H9 (cell line): ENCODE measurements around the gene EYA4. TPM values are rescaled to one million over a fixed set of nuclear protein-coding genes. Genes with fewer than 3 reads are reported as not detected.

ENCODE experiments used
- DNase-seq: peaks from one replicate; pipeline ENCODE4 v3.0.0-alpha.2; 2017
- H2AFZ ChIP-seq: one replicate; pipeline ENCODE4 v1.6.1; 2013; ENCODE audit warnings: mild to moderate bottlenecking, low read length, control low read depth, moderate library complexity
- H2AK5ac ChIP-seq: 2 replicates; pipeline ENCODE4 v1.6.1; 2013; ENCODE audit warnings: low read length, control low read depth, mixed read lengths; ENCODE audit not compliant: insufficient read length
- H2BK120ac ChIP-seq: one replicate; pipeline ENCODE4 v1.6.1; 2013; ENCODE audit warnings: low read depth, mild to moderate bottlenecking, low read length, control low read depth, inconsistent platforms; ENCODE audit not compliant: poor library complexity, severe bottlenecking
- H2BK12ac ChIP-seq: 2 replicates; pipeline ENCODE4 v1.6.1; 2013; ENCODE audit warnings: low read length, control low read depth, mixed read lengths, low read depth; ENCODE audit not compliant: insufficient read length
- H2BK15ac ChIP-seq: 2 replicates; pipeline ENCODE4 v1.6.1; 2013; ENCODE audit warnings: low read depth, low read length, control low read depth
- H2BK20ac ChIP-seq: one replicate; pipeline ENCODE4 v1.6.1; 2013; ENCODE audit warnings: low read depth, mild to moderate bottlenecking, low read length, control low read depth, inconsistent platforms; ENCODE audit not compliant: poor library complexity, severe bottlenecking
- H2BK5ac ChIP-seq: 2 replicates; pipeline ENCODE4 v1.6.1; 2013; ENCODE audit warnings: low read length, control low read depth, mixed read lengths; ENCODE audit not compliant: insufficient read length
- H3K14ac ChIP-seq: 2 replicates; pipeline ENCODE4 v1.6.1; 2013; ENCODE audit warnings: low read length, control low read depth; ENCODE audit not compliant: insufficient read depth
- H3K18ac ChIP-seq: 2 replicates; pipeline ENCODE4 v1.6.1; 2013; ENCODE audit warnings: low read depth, mild to moderate bottlenecking, mixed read lengths, low read length, control low read depth; ENCODE audit not compliant: insufficient read length
- H3K23ac ChIP-seq: 2 replicates; pipeline ENCODE4 v1.6.1; 2013; ENCODE audit warnings: low read length, control low read depth, mixed read lengths, low read depth; ENCODE audit not compliant: insufficient read length
- H3K23me2 ChIP-seq: 2 replicates; pipeline ENCODE4 v1.6.1; 2013; ENCODE audit warnings: low read depth, mild to moderate bottlenecking, mixed read lengths, low read length, control low read depth; ENCODE audit not compliant: insufficient read length, poor library complexity, severe bottlenecking
- H3K27ac ChIP-seq: 2 replicates; pipeline ENCODE4 v1.5.1; 2013; ENCODE audit warnings: low read length, control low read depth, mixed read lengths, low read depth; ENCODE audit not compliant: insufficient read length
- H3K27me3 ChIP-seq: 2 replicates; pipeline ENCODE4 v1.6.1; 2013; ENCODE audit warnings: low read length, control low read depth, inconsistent platforms; ENCODE audit not compliant: insufficient read depth
- H3K4ac ChIP-seq: 2 replicates; pipeline ENCODE4 v1.6.1; 2013; ENCODE audit warnings: low read depth, mild to moderate bottlenecking, control low read depth, inconsistent platforms, low read length, moderate library complexity
- H3K4me1 ChIP-seq: 2 replicates; pipeline ENCODE4 v1.6.1; 2013; ENCODE audit warnings: low read length, control low read depth, inconsistent platforms; ENCODE audit not compliant: insufficient read depth
- H3K4me2 ChIP-seq: 2 replicates; pipeline ENCODE4 v1.6.1; 2013; ENCODE audit warnings: low read length, control low read depth, mixed read lengths; ENCODE audit not compliant: insufficient read length, insufficient read depth
- H3K56ac ChIP-seq: 2 replicates; pipeline ENCODE4 v1.6.1; 2013; ENCODE audit warnings: low read depth, mild to moderate bottlenecking, mixed read lengths, low read length, control low read depth; ENCODE audit not compliant: insufficient read length
- H3K79me1 ChIP-seq: 2 replicates; pipeline ENCODE4 v1.6.1; 2013; ENCODE audit warnings: low read depth, mild to moderate bottlenecking, moderate library complexity, low read length, control low read depth, inconsistent platforms; ENCODE audit not compliant: insufficient read depth, poor library complexity, severe bottlenecking
- H3K79me2 ChIP-seq: 2 replicates; pipeline ENCODE4 v1.6.1; 2013; ENCODE audit warnings: low read length, control low read depth, inconsistent platforms; ENCODE audit not compliant: insufficient read depth
- H3K9ac ChIP-seq: 2 replicates; pipeline ENCODE4 v1.6.1; 2013; ENCODE audit warnings: low read length, control low read depth, mixed read lengths; ENCODE audit not compliant: insufficient read length; ENCODE audit errors: extremely low read depth
- H3K9me3 ChIP-seq: one replicate; pipeline ENCODE4 v1.6.1; 2013; ENCODE audit warnings: low read depth, low read length, inconsistent platforms; ENCODE audit not compliant: control insufficient read depth
- H3T11ph ChIP-seq: one replicate; pipeline ENCODE4 v1.6.1; 2013; ENCODE audit warnings: mild to moderate bottlenecking, low read length, control low read depth, inconsistent platforms
- H4K20me1 ChIP-seq: one replicate; pipeline ENCODE4 v1.6.1; 2013; ENCODE audit not compliant: control insufficient read depth, insufficient read length, insufficient read depth
- H4K5ac ChIP-seq: 2 replicates; pipeline ENCODE4 v1.6.1; 2013; ENCODE audit warnings: low read depth, mild to moderate bottlenecking, mixed read lengths, low read length, control low read depth; ENCODE audit not compliant: insufficient read length
- H4K8ac ChIP-seq: replicated peaks from 2 replicates; pipeline ENCODE4 v1.6.1; 2013; ENCODE audit warnings: low read length, control low read depth, mixed read lengths, low read depth; ENCODE audit not compliant: insufficient read length
- H4K91ac ChIP-seq: 2 replicates; pipeline ENCODE4 v1.6.1; 2013; ENCODE audit warnings: low read depth, mild to moderate bottlenecking, moderate library complexity, mixed read lengths, low read length, control low read depth; ENCODE audit not compliant: insufficient read length
- H3K27ac Mint-ChIP-seq, 3 experiments: 2 replicates in 2 of 3; 3 replicates in 1 of 3; pipeline ENCODE4 v1.8.0; 2020 to 2021; ENCODE audit warnings: mixed read lengths in 3 of 3, mild to moderate bottlenecking in 1 of 3, moderate library complexity in 1 of 3
- H3K27me3 Mint-ChIP-seq: 2 replicates; pipeline ENCODE4 v1.8.0; 2021; ENCODE audit warnings: low read depth, mild to moderate bottlenecking, moderate library complexity, mixed read lengths
- H3K36me3 Mint-ChIP-seq, 3 experiments: 2 replicates in 2 of 3; 3 replicates in 1 of 3; pipeline ENCODE4 v1.8.0; 2020 to 2021; ENCODE audit warnings: low read depth in 3 of 3, mixed read lengths in 3 of 3; ENCODE audit not compliant: insufficient read depth in 1 of 3
- H3K4me1 Mint-ChIP-seq, 2 experiments: 2 replicates each; pipeline ENCODE4 v1.8.0; 2020; ENCODE audit warnings: mixed read lengths in 2 of 2
- H3K4me3 Mint-ChIP-seq, 2 experiments: 2 replicates in 1 of 2; 3 replicates in 1 of 2; pipeline ENCODE4 v1.8.0; 2020 to 2021; ENCODE audit warnings: mild to moderate bottlenecking in 2 of 2, mixed read lengths in 2 of 2, moderate library complexity in 1 of 2
- H3K9me3 Mint-ChIP-seq, 2 experiments: 2 replicates in 1 of 2; 3 replicates in 1 of 2; pipeline ENCODE4 v1.8.0; 2020; ENCODE audit warnings: mild to moderate bottlenecking in 2 of 2, mixed read lengths in 2 of 2, moderate library complexity in 1 of 2
- CTCF ChIP-seq: fragments of 200-600 bp; sonication (generic); conservative IDR thresholded peaks from 3 replicates; pipeline ENCODE4 v1.8.0; 2021; ENCODE audit warnings: antibody characterized with exemption, mild to moderate bottlenecking
- WGBS: extraction: QIAGEN DNeasy Blood & Tissue Kit; methylation state at CpG from one replicate; pipeline ENCODE4 v1.1.7; 2013; ENCODE audit warnings: missing lambda C conversion rate, low lambda C conversion rate, mixed read lengths; ENCODE audit not compliant: insufficient read length; ENCODE audit errors: extremely low coverage; 5-methylcytosine and 5-hydroxymethylcytosine counted together
- total RNA-seq: library from RNA; stranded (reverse); gene quantifications from 2 replicates; pipeline ENCODE4 v1.2.1, GENCODE V29; 2021

Gene EYA4
- total RNA-seq, 1 experiment from 2014 or later: 0.26 TPM

DNA sequence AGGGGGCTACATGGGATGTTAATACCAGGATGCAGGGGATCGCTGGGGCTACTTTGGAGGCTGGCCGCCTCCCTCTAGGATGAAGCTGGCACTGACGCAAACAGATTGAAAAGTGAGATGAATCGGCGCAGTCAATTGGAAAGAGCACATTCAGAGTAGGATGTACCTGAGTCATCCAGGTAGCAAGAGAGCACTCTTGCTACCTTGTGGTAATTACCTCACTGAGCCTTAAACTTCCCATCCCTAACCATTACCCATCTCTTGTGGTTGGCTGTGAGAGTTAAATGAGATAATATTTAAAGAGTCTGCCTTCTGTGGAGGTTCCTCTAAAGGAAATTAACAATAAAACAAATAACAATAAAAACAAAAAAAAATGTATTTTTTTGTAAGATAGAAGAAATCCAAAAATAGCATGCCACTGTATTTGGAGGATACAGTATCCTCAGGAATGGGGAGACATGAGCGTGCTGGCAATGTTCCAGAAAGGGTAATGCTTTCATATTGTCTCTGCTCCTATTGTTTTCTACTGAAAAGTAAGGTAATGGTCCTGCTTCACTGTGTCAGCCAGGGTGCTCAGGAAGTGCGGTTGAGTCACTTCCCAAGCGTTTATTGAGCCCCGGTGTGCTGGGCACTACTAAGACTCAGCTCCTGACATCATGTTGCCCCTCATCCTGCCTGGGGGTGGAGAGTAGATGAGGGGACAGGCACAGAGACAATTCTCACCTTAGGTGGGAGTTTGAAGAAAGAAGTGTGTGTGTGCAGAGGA, 301.1 kb downstream of the EYA4 start:
- Histone ChIP-seq H3K4ac (no peak overlapping the region), H3K4me1 (no peaks in the 10 kb centered on the region), H3K27me3 (no peaks in the 10 kb centered on the region), H2AFZ (no peak overlapping the region), H3K79me1 (no peaks in the 10 kb centered on the region), H2BK15ac (no peak overlapping the region), H3K18ac (no peak overlapping the region), H3K9me3 (no peaks in the 10 kb centered on the region), H3K4me2 (no peak overlapping the region), H2BK12ac (no peak overlapping the region), H2BK5ac (no peak overlapping the region), H3K79me2 (no peaks in the 10 kb centered on the region), H2AK5ac (no peak overlapping the region), H3K23me2 (no peaks in the 10 kb centered on the region), H4K20me1 (no peaks in the 10 kb centered on the region), H3K27ac (no peak overlapping the region), H2BK20ac (no peak overlapping the region), H3K14ac (no peak overlapping the region), H4K5ac (no peak overlapping the region), H4K91ac (no peak overlapping the region), H3K23ac (no peak overlapping the region), H2BK120ac (no peak overlapping the region), H4K8ac (no peak overlapping the region), H3K9ac (no peak overlapping the region), H3K56ac (no peak overlapping the region), H3T11ph (no peak overlapping the region)
- no peak for TF ChIP-seq CTCF
- no peaks in the 10 kb centered on the region for H3K9me3 Mint-ChIP-seq
- no peak for DNase-seq
- no peaks in the 10 kb centered on the region for H3K27me3 Mint-ChIP-seq
- peaks cover 6 to 8% of the 10 kb centered on the region in 2 experiments for H3K4me1 Mint-ChIP-seq
- H3K27ac Mint-ChIP-seq: no peak overlapping the region; a peak in 2 of 7 replicates
- H3K36me3 Mint-ChIP-seq: no peaks in the 10 kb centered on the region; a peak in 1 of 7 replicates
- WGBS: no CpG with 5 or more reads among the region's 9 CpGs
- H3K4me3 Mint-ChIP-seq: no peak overlapping the region
